Peyer's patch (tissue), 4 donors: ENCODE data around the gene PAK1IP1. TPM values are rescaled to one million over a fixed set of nuclear protein-coding genes. Genes with fewer than 3 reads are reported as not detected.
"Not testable (repeated sequence)": the region's sequence is repeated elsewhere in the genome, so short reads cannot be mapped to it uniquely, and the experiment has no call there.

ENCODE experiments used
- DNase-seq, 3 donors: peaks; one replicate each; pipeline ENCODE4 v3.0.0-alpha.2; 2017 to 2019
- H3K27ac ChIP-seq, 4 donors: fragments of 200-600 bp; sonication (generic); one replicate each; pipeline ENCODE4 v1.5.1; 2016 to 2019
- H3K27me3 ChIP-seq, 2 donors: fragments of 200-600 bp; sonication (generic); one replicate each; pipeline ENCODE4 v1.5.1; 2019
- H3K36me3 ChIP-seq, 3 donors: fragments of 200-600 bp; sonication (generic); one replicate each; pipeline ENCODE4 v1.5.1; 2016 to 2019
- H3K4me1 ChIP-seq, 4 donors: fragments of 200-600 bp; sonication (generic); one replicate each; pipeline ENCODE4 v1.5.1; 2016 to 2019
- H3K4me3 ChIP-seq, 4 donors: fragments of 200-600 bp; sonication (generic); 1 replicate in 3 of 4; 2 replicates in 1 of 4; pipeline ENCODE4 v1.5.1; 2016 to 2019; ENCODE audit warnings: mild to moderate bottlenecking in 1 of 4
- H3K9me3 ChIP-seq, 4 donors: fragments of 200-600 bp; sonication (generic); one replicate each; pipeline ENCODE4 v1.5.1; 2016 to 2019; ENCODE audit warnings: mild to moderate bottlenecking in 1 of 4
- CTCF ChIP-seq, 6 experiments: fragments of 450-650 bp in 4 of 6; fragments of 200-600 bp in 2 of 6; sonication (generic) in 1 of 6; IDR thresholded peaks; one replicate each; pipeline ENCODE4 v1.5.1; 2017 to 2019; ENCODE audit warnings: antibody characterized with exemption in 6 of 6, mild to moderate bottlenecking in 3 of 6, moderate library complexity in 1 of 6
- POLR2A ChIP-seq, 2 donors: fragments of 450-650 bp; IDR thresholded peaks; one replicate each; pipeline ENCODE4 v1.5.1; 2017; ENCODE audit warnings: antibody characterized with exemption in 2 of 2, mild to moderate bottlenecking in 2 of 2, moderate library complexity in 2 of 2
- small RNA-seq, 2 donors: library from RNA; depleted of rRNA; stranded (forward); fragments of <200 nt; gene quantifications; one replicate each; pipeline ENCODE3, GENCODE V24; 2016
- total RNA-seq, 4 donors: library from RNA; depleted of rRNA; stranded (reverse); fragments of >200 nt; gene quantifications; one replicate each; pipeline ENCODE4 v1.1.0, GENCODE V29; 2016

The PAK1IP1 gene
- total RNA-seq, 4 donors from 2014 or later: 3.3 to 6.8 (median 5.5) TPM

GRCh38 chr6:10746915-10747250 is 52.1 kb downstream of the PAK1IP1 start:
- Histone ChIP-seq H3K4me1 (peaks cover 0 to 21% (median 7%) of the 10 kb centered on the region in 4 donors), H3K9me3 (no peaks in the 10 kb centered on the region), H3K27ac (peak overlapping the region; percentile 77 to 86 (median 79)), H3K36me3 (peaks cover 0 to 10% (median 0%) of the 10 kb centered on the region in 3 donors), H3K27me3 (no peaks in the 10 kb centered on the region), H3K4me3 (peak overlapping the region; percentile 58 to 80 (median 64))
- TF ChIP-seq POLR2A (IDR thresholded peaks at IDR 0.05) (no peak), CTCF (IDR thresholded peaks at IDR 0.05) (no peak)
- no peak for DNase-seq

GRCh38 chr6:10747251-10747972 is 52.6 kb downstream of the PAK1IP1 start, which contains the start of gene TMEM14B:
Gene TMEM14B, plus strand, starts transcription at chr6:10747805. Its CDS starts 1,441 bp downstream, at chr6:10749246.
- peak within 1 kb of the TSS; percentile 58 to 80 (median 64) for H3K4me3 ChIP-seq
- no peaks in the 10 kb centered on the region for H3K27me3 ChIP-seq
- peak; percentile 99 to 100 (median 100) for DNase-seq
- H3K4me1 ChIP-seq: peaks cover 0 to 21% (median 7%) of the 10 kb centered on the region in 4 donors
- peaks cover 0 to 14% (median 0%) of the 10 kb centered on the region in 3 donors for H3K36me3 ChIP-seq
- TF ChIP-seq POLR2A (IDR thresholded peaks at IDR 0.05) (peak; percentile 76 to 87), CTCF (IDR thresholded peaks at IDR 0.05) (no peak)
- peak within 1 kb of the TSS; percentile 77 to 86 (median 79) for H3K27ac ChIP-seq
- no peaks in the 10 kb centered on the region for H3K9me3 ChIP-seq

DNA sequence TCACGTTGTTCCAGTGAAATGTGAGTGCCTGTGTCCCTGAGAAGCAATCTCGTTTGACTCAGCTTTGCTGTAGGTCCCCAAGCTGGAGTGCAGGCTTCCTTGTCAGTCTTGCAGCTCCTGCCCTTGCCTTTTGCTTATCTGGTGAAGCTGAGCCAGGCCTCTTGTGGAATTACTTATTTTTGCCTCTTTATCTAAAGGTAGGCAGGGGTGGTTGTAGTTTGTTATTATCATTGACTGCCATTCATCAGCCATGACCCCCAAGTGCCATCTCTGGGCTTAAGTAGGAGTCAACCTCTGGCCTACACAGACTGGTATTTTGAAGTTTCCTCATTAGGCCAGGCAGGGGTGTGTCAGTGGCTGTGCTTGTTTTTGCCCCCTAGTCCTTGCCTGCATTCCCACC is 55.0 kb downstream of the PAK1IP1 start:
- Histone ChIP-seq H3K9me3 (no peaks in the 10 kb centered on the region), H3K4me1 (peaks cover 0 to 21% (median 7%) of the 10 kb centered on the region in 4 donors), H3K27me3 (no peaks in the 10 kb centered on the region), H3K27ac (no peak overlapping the region), H3K4me3 (no peak overlapping the region), H3K36me3 (peaks cover 0 to 36% (median 0%) of the 10 kb centered on the region in 3 donors)
- TF ChIP-seq POLR2A (IDR thresholded peaks at IDR 0.05) (no peak), CTCF (IDR thresholded peaks at IDR 0.05) (no peak)
- no peak for DNase-seq

DNA sequence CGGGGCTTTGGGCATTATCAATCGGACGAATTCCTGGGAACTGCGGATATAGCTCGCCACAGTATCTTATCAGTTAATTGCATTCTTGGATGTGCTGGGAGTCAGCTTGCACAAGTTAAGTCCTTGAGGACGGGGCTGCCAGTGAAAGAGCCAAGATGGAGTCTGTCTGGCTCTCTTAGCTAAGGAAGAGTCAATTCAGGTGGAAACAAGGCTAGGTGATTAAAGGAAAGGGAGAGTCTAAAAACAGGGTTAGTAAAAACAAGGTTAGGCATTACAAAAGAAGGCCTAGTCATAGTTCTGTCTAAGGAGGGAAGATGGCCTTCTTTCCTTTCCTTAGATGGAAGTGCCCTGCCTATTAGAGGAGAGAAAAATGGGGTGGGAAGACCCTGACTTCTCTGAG is 55.8 kb downstream of the PAK1IP1 start:
- H3K9me3 ChIP-seq, H3K4me3 ChIP-seq, H3K27me3 ChIP-seq, H3K27ac ChIP-seq, DNase-seq: not testable (repeated sequence)
- peaks cover 0 to 45% (median 0%) of the 10 kb centered on the region in 3 donors for H3K36me3 ChIP-seq
- H3K4me1 ChIP-seq: peaks cover 0 to 21% (median 7%) of the 10 kb centered on the region in 4 donors

GRCh38 chr6:10751757-10752156 is 57.0 kb downstream of the PAK1IP1 start:
- H3K27ac ChIP-seq, H3K27me3 ChIP-seq, DNase-seq, H3K9me3 ChIP-seq, H3K4me3 ChIP-seq: not testable (repeated sequence)
- Histone ChIP-seq H3K36me3 (peaks cover 0 to 57% (median 0%) of the 10 kb centered on the region in 3 donors), H3K4me1 (peaks cover 0 to 17% (median 7%) of the 10 kb centered on the region in 4 donors)

DNA sequence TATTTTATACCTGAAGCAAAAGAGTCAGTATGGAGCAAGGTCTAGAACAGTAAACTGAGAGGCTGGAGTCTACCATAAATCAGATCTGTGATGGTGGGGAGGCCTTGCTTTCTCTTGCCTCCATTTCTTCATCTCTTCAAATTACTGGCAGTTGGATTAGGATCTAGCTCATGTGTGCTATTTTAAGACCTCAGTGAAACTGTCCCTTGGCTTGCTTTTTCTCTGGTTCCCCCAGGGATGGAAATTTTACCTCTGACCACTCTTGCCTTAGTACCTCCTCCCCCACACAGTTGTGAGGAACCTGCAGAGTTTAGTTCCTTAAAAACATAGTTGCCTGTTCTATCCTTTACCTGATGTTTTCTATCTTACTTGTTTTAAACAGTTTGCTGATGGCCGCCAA is 61.3 kb downstream of the PAK1IP1 start:
- peaks cover 0 to 62% (median 0%) of the 10 kb centered on the region in 3 donors for H3K36me3 ChIP-seq
- no peak for TF ChIP-seq CTCF (IDR thresholded peaks at IDR 0.05)
- TF ChIP-seq POLR2A (IDR thresholded peaks at IDR 0.05): no peak
- H3K27ac ChIP-seq: no peak overlapping the region
- H3K9me3 ChIP-seq: no peaks in the 10 kb centered on the region
- H3K4me3 ChIP-seq: no peak overlapping the region
- no peaks in the 10 kb centered on the region for H3K27me3 ChIP-seq
- H3K4me1 ChIP-seq: no peaks in the 10 kb centered on the region
- DNase-seq: no peak

Small RNAs within 50 kb of the gene (small RNA-seq; reads per million reads assigned to genes)
- 0 reads per million in 2 donors for gene RF00019
- gene RNA5SP203: 0 reads per million in 2 donors

Other genes starting within 250 kb of the PAK1IP1 start
- 10 to 100 TPM; 12.4 to 92.5 (median 77.0) TPM for gene GCNT2, start 173.6 kb upstream of the PAK1IP1 start, total RNA-seq
- gene C6orf52, start 356 bp upstream of the PAK1IP1 start, total RNA-seq: not detected
- gene TMEM14C, start 28.1 kb downstream of the PAK1IP1 start, total RNA-seq: 10 to 100 TPM; 30.5 to 62.5 (median 60.4) TPM
- 10 to 100 TPM; 37.1 to 86.7 (median 44.0) TPM for gene TMEM14B, start 52.8 kb downstream of the PAK1IP1 start, total RNA-seq
- under 1 TPM in 1 of 4 donors, not detected in 3; 0.27 TPM for gene MAK, start 143.6 kb downstream of the PAK1IP1 start, total RNA-seq
- not detected for gene GCM2, start 187.1 kb downstream of the PAK1IP1 start, total RNA-seq
- 1 to 10 TPM in 1 of 4 donors, under 1 TPM in 1, not detected in 2; 0.67 to 5.0 TPM for gene SYCP2L, start 192.1 kb downstream of the PAK1IP1 start, total RNA-seq